GM21390 (cell line): Measurements from ENCODE around the gene GALNT12.

Experiments
- ATAC-seq: cut with Tn5 transposase; IDR thresholded peaks from one replicate; pipeline ENCODE4 v1.9.1; 2021; ENCODE audit not compliant: unreplicated experiment

GALNT12 gene

GRCh38 chr9:98899408-98900056 lies 92.1 kb downstream of the GALNT12 start:
- no peak for ATAC-seq
